HG02884 (cell line): Measurements from ENCODE around the gene FGF1.

ENCODE experiments used
- ATAC-seq: cut with Tn5 transposase; IDR thresholded peaks from one replicate; pipeline ENCODE4 v1.9.1; 2021; ENCODE audit warnings: mild to moderate bottlenecking, moderate library complexity; ENCODE audit not compliant: unreplicated experiment

Gene FGF1

DNA sequence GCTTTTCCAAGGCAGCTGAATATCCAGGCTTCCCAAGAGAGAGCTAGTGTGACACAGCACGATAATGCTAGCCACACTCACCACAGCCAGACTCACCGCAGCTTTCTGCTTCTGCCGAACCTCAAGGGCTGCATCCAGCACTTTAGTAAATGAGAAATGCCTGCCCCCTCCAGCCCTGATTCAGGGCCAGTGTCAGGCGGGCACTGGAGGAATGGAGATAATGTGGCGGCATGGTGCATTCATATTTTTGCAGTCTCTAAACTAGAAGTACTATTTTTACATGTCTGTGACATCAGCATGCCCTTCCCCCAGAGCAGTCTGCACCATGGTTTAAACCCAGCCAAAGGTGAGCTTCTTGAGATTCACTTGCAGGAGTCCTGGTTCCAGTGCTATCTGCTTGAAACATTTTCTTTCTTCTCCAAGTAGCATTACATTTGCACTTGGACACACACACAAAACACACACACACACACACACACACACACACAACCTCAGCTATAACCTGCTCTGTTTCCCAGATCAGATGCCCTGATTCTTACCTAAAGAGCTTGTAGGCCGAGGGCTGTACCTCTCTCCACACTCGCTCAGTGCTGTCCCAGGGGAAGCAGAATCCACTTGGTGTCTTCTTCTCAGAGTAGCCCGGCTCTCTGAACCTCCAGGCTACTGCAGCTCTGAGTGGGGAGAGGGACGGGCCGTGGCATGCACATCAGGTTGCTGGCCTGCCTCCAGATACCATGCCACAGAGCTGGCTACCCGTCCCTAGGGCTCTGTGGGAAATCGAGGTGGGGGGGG, at the start of gene FGF1:
FGF1 (minus strand) TSS at position 673 of the 792 bp plus-strand sequence. CDS start 71,963 bp downstream, outside the sequence.
- no peak for ATAC-seq

GRCh38 chr5:142727735-142728047, 41.8 kb upstream of the FGF1 start:
- no peak for ATAC-seq

DNA sequence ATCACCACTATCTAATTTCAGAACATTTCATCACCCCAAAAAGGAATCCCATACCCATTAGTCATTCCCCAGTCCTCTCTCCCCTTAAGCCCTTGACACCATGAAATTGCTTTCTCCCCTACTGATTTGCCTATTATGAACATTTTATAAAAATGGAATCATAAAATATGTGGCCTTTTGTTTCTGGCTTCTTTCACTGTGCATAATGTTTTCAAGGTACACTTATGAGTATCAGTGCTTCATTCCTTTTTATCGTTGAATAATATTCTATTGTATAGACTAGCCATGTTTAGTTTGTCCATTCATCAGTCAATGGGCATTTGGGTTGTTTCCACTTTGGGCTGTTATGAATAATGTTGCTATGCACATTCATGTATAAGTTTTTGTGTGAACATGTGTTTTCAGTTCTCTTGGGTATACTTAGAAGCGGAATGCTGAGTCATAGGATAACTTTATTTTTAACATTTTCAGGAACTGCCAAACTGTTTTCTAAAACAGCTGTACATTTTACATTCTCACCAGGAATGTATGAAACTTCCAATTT, 40.4 kb upstream of the FGF1 start:
- no peak for ATAC-seq

DNA sequence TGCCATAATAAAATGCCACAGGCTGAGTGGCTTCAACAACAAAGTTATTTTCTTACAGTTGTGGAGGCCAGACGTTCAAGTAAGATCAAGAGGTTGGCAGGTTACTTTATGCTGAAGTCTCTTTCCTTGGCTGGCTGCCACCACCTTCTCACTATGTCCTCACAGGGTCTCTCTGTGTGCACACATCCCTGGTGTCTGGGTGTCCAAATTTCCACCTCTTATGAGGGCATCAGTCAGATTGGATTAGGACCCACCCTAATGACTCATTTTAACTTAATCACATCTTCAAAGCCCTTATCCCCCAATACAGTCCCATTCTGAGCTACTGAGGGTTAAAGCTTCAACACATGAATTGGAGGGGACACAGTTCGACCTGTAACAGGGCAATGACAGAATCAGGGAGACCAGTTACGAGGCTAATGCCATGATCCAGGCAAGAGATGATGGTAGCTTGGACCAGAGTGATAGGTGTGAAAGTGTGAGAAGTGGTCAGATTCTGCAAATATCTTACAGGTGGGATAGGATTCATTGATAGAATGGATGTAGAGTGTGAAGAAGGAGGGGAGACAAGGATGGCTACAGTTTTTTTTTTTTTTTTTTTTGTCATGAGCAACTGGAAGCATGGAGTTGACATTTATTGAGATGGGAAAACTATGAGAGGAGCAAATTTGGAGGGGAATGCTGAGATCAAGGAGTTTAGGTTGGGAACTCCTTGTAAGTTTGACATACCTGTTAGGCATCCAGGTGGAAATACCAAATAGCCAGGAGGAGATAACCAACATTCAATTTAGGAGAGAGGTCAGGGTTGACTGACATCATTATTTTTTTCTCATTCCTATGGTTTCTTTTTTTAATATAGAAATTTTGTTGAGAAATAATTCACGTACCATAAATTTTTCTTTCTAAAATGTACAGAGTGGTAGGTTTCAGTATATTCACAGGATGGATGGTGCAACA, 39.6 kb upstream of the FGF1 start:
- no peak for ATAC-seq

DNA sequence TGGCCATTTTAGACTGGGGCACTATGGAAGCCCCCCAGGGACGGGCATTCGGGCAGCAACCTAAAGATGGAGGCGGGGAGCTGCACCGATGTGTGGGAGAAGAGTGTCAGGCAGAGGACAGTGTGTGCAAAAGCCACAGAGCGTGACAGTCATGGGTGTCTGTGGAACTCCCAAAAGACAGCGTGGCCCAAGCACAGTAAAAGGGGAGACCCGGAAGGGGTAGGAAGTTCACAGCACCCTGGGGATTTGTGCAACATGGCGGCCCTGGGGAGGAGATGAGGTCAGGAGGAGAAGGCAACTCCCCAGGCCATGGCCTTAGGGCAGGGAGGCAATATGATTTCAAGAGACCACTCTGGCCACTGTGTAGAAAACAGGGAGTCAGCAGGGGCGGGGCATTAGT, 38.9 kb upstream of the FGF1 start:
- no peak for ATAC-seq

- ATAC-seq: no peak
These were observed 37.0 kb upstream of the FGF1 start for GRCh38 chr5:142722896-142723295.

GRCh38 chr5:142722146-142722545, 36.3 kb upstream of the FGF1 start:
- no peak for ATAC-seq

DNA sequence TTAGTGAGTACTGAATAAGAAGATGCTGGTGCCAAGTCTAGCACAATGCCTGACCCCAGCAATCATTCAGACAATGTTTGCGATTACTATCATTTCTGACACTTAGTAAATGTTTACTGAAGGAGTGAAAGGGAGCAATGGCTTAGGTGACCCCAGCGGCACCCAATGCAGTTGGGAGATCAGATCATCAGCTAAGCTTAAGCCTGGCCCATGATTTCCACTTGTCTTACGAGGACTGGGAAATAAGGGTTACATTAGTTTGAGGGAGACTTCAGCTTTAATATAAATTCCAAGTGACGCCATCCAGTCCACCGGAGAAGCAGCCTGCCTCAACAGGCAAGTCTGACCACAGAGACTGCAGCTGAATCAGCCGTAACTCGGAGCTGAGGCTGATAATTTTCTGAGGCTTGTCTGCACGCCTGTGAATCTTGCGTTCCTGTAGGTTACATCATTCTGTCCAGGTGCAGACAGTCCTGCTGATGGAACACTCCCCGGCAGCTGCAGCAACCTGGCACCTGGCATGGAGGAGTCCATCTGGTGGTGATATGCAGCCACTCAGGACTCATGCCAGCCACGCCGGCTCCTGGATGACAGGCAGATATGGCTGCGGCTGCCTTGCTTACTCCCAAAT, 34.9 kb upstream of the FGF1 start:
- ATAC-seq: no peak

DNA sequence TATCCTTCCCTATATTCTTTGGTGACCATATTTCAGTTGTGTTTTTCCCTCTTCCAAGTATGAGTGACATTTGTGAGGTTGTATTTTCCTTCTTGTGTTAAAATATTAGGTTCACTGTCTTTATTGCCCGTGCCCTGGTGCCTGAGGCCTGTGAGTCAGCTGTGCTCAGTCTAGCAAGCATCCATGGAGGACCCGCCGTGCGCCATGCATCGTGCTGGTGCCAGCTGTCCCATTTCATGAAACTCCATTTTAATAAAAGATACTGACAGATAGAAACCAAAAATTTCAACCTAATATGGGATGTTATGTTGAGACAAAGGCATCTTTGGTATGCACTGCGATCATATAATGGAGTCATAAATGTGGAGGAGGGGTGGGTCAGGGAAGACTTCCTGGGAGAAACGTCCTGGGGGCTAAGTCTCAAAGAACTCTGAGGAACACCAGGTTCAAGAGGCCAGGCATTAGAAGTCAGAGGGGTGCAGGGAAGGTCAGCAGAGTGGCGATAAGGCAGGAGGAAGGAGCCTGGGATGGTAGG, 34.0 kb upstream of the FGF1 start:
- no peak for ATAC-seq

DNA sequence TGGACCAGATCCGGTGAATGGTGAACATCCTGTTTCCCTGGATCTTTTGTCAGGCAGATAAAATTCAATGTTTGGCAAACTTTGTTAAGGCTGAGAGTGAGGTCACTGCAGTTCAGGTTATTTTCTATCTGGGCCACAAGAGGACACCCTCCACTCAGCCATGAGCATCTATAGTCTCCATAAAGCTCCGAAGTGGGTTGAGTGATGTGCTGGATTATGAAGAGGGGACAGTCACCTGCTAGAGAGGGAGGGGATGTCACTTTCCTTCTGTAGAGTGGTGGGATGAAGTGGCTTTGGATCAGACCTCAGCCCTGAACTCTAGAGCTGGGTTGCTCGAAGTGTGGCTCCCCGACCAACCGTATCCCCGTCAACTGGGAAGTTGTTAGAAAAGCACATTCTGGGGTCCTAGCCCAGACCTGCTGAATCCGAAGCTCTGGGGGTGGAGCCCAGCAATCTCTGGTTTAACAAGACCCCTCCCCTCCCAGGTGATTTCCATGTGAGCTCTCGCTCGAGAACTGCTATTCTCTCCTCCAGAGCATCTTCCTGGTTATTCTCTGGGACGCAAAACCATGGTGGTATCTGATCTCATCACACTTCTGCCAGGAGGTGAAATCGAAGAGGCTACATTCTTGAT, 31.8 kb upstream of the FGF1 start:
- ATAC-seq: no peak

DNA sequence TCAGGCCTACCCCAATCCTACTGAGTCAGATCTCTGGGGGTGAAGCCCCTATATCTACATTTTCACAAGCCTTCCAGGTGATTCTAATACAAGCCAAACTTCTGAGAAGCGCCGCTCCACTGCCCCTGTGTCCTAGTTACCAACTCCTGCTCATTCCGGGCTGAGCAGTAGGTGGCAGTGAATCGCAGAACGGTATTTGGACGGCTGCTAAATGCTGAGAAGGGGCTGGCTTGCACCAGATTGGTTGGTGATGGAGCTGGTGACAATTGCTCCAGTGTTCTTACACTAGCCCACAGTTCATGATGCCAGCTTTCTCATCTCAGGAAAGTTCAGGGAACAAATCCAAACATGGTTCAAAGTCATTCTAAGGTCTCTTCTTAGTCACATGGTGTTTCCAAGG, 31.1 kb upstream of the FGF1 start:
- peak; percentile 52 for ATAC-seq

GRCh38 chr5:142715291-142715690, 29.4 kb upstream of the FGF1 start:
- no peak for ATAC-seq

DNA sequence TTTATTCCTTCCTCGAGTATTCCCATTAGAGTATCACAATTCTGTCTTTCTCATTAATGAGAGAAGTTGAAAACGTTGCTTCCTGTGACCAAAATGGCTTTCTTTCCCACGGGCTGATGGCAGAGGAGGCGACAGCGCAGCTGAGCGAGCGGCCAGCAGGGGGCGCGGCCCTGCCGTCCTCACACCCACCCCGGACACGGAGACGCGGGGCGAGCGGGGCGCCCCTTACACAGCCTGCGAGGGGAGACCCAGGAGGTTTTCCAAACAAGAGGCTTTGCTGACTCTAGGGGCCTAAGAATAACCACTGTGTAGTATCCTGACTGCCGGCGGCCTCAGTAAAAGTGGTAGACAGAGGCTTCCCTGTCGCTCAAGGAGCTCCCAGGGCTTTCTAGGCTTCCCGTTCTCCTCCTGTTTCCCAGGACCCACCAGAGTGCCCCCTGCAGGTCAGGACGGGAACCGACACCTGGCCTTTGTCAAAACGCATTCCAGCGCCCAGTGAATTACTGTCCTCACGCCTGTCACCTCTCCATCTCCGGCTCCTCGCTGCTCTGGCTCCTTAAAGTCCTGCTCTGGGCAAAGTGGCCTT, 27.3 kb upstream of the FGF1 start:
- ATAC-seq: peak; percentile 99

DNA sequence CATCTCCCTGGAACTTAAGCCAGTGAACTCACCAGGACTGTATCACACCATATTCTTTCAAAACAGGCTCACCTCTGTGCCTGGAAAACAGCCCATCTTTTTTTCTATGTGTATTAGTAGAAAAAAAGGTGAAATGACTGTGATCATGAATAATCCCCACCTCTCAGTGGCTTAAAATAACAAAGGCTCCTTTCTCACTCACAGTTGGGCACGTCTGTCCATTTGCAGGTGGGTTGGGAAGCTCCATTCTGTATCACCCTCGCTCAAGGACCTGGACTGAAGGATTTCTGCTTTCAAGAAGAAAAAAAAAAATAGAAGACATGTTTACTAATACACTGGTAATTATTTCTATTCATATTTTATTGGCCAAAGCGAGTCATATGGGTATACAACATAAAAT, 17.3 kb upstream of the FGF1 start:
- no peak for ATAC-seq

DNA sequence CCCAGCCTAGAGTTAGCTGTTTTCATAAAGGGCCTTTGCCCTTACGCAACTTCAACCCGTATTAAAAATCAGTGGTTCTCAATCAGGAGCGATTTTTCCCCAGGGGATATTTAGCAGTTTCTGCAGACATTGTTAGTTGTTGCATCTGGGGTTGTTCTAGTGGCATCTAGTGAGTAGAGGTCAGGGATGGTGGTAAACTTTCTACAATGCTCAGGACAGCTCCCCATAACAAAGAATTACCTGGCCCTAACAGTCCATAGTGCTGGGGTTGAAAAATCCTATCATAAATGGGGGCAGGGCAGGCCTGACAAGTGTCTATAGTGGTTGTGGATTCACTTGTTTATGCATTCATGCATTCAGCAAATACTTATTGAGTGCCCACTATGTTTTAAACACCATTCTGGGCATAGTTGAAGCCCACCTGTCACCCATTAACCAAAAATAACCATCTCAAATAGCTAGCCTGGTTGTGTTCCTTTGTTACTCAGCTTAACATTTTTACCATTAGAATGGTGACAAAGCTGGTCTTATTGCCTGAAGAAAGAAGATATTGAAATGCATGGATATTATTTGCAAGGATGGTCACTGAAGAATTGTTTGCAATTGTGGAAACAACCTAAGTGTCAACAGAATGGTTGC, 15.9 kb upstream of the FGF1 start:
- no peak for ATAC-seq

GRCh38 chr5:142700566-142700965, 14.7 kb upstream of the FGF1 start:
- ATAC-seq: no peak

- peak; percentile 86 for ATAC-seq
These were observed 13.4 kb upstream of the FGF1 start for GRCh38 chr5:142699184-142699720.

- ATAC-seq: no peak
These were observed 12.7 kb upstream of the FGF1 start for GRCh38 chr5:142698447-142699183.
